Measurements from ENCODE around the gene TJAP1. TPM values are rescaled to one million over a fixed set of nuclear protein-coding genes. Genes with fewer than 3 reads are reported as not detected.
A peak's percentile ranks its signal among the peaks of the same experiment; 100 is the strongest.

The TJAP1 gene
- total RNA-seq, 1 donor from 2014 or later = 52.1 TPM

GRCh38 chr6:43500921-43501320 lies 23.6 kb downstream of the TJAP1 start:
- Mint-ChIP-seq H3K4me1 (no peaks in the 10 kb centered on the region), H3K27me3 (ENCODE audit: low read depth) (no peaks in the 10 kb centered on the region), H3K27ac (ENCODE audit: unreplicated experiment) (no peak overlapping the region), H3K4me3 (no peak overlapping the region), H3K9me3 (no peaks in the 10 kb centered on the region), H3K36me3 (ENCODE audit: low read depth) (peaks cover 7% of the 10 kb centered on the region)
- DNase-seq (ENCODE audit: low read depth, low spot score) = no peak
- TF ChIP-seq CTCF (conservative IDR thresholded peaks at IDR 0.05) = no peak

- TF ChIP-seq CTCF (conservative IDR thresholded peaks at IDR 0.05) = no peak
- Mint-ChIP-seq H3K4me3 (no peak overlapping the region), H3K27ac (ENCODE audit: unreplicated experiment) (peak overlapping the region; percentile 57), H3K27me3 (ENCODE audit: low read depth) (no peaks in the 10 kb centered on the region), H3K4me1 (peaks cover 6% of the 10 kb centered on the region), H3K9me3 (no peaks in the 10 kb centered on the region), H3K36me3 (ENCODE audit: low read depth) (peaks cover 7% of the 10 kb centered on the region)
- no peak for DNase-seq (ENCODE audit: low read depth, low spot score)
Observed at GRCh38 chr6:43502666-43503065, 25.3 kb downstream of the TJAP1 start.

- H3K4me1 Mint-ChIP-seq = peaks cover 9% of the 10 kb centered on the region
- no peak overlapping the region for H3K4me3 Mint-ChIP-seq
- H3K27ac Mint-ChIP-seq (ENCODE audit: unreplicated experiment) = no peak overlapping the region
- H3K36me3 Mint-ChIP-seq (ENCODE audit: low read depth) = peaks cover 7% of the 10 kb centered on the region
- no peak for TF ChIP-seq CTCF (conservative IDR thresholded peaks at IDR 0.05)
- H3K27me3 Mint-ChIP-seq (ENCODE audit: low read depth) = peaks cover 4% of the 10 kb centered on the region
- H3K9me3 Mint-ChIP-seq = no peaks in the 10 kb centered on the region
- DNase-seq (ENCODE audit: low read depth, low spot score) = no peak
Observed at GRCh38 chr6:43503443-43503842, 26.1 kb downstream of the TJAP1 start.

- H3K4me1 Mint-ChIP-seq = peaks cover 19% of the 10 kb centered on the region
- H3K27ac Mint-ChIP-seq (ENCODE audit: unreplicated experiment) = no peak overlapping the region
- no peak for DNase-seq (ENCODE audit: low read depth, low spot score)
- H3K36me3 Mint-ChIP-seq (ENCODE audit: low read depth) = peaks cover 7% of the 10 kb centered on the region
- no peak for TF ChIP-seq CTCF (conservative IDR thresholded peaks at IDR 0.05)
- H3K4me3 Mint-ChIP-seq = no peak overlapping the region
- no peaks in the 10 kb centered on the region for H3K9me3 Mint-ChIP-seq
- H3K27me3 Mint-ChIP-seq (ENCODE audit: low read depth) = peaks cover 14% of the 10 kb centered on the region
Observed at GRCh38 chr6:43504756-43505593, 27.6 kb downstream of the TJAP1 start.

GRCh38 chr6:43505718-43506117 lies 28.3 kb downstream of the TJAP1 start:
- no peak for TF ChIP-seq CTCF (conservative IDR thresholded peaks at IDR 0.05)
- H3K27ac Mint-ChIP-seq (ENCODE audit: unreplicated experiment) = no peak overlapping the region
- H3K9me3 Mint-ChIP-seq = no peaks in the 10 kb centered on the region
- H3K36me3 Mint-ChIP-seq (ENCODE audit: low read depth) = peaks cover 7% of the 10 kb centered on the region
- DNase-seq (ENCODE audit: low read depth, low spot score) = no peak
- H3K27me3 Mint-ChIP-seq (ENCODE audit: low read depth) = peaks cover 14% of the 10 kb centered on the region
- peaks cover 19% of the 10 kb centered on the region for H3K4me1 Mint-ChIP-seq
- H3K4me3 Mint-ChIP-seq = no peak overlapping the region

Data from neural crest cell (in vitro differentiated cells).